PC-3 (cell line): Measurements from ENCODE around the gene KCNH6. TPM values are rescaled to one million over a fixed set of nuclear protein-coding genes. Genes with fewer than 3 reads are reported as not detected.

ENCODE experiments used
- ATAC-seq: fragments of 200-7000 bp; cut with Tn5 transposase; 2 replicates; pipeline ENCODE4 v1.9.1; 2020; ENCODE audit warnings: mild to moderate bottlenecking, moderate library complexity
- BruUV-seq: library from RNA; stranded (reverse); fragments of 400-500 nt; replicated peaks from 2 replicates; lab custom pipeline; 2021; lab: Mats Ljungman, UMichigan
- CTCF ChIA-PET: fragments of 300-600 bp; sonication (Branson Sonifier 250); formaldehyde crosslinking; loops from one replicate; lab custom pipeline; 2022; ENCODE audit warnings: antibody characterized with exemption; lab: Charles Lee
- POLR2A ChIA-PET: fragments of 300-600 bp; sonication (Branson Sonifier 250); formaldehyde crosslinking; loops from one replicate; lab custom pipeline; 2022; ENCODE audit warnings: antibody characterized with exemption; ENCODE audit not compliant: unreplicated experiment; lab: Charles Lee
- DNase-seq: peaks from one replicate; pipeline ENCODE4 v3.0.0-alpha.2; 2015
- H2AFZ ChIP-seq: fragments of 300-600 bp; sonication (generic); 2 replicates; pipeline ENCODE4 v1.6.0; 2016; ENCODE audit warnings: antibody characterized with exemption, low read length
- H3F3A ChIP-seq: fragments of 300-600 bp; sonication (generic); one replicate; pipeline ENCODE4 v1.6.0; 2017; ENCODE audit warnings: antibody characterized with exemption, low read length, control low read depth, mild to moderate bottlenecking; ENCODE audit not compliant: unreplicated experiment
- H3K27ac ChIP-seq: fragments of 300-600 bp; sonication (generic); 2 replicates; pipeline ENCODE4 v1.5.1; 2016; ENCODE audit warnings: mild to moderate bottlenecking, low read length
- H3K27me3 ChIP-seq: fragments of 300-600 bp; sonication (generic); 2 replicates; pipeline ENCODE4 v1.6.1; 2016; ENCODE audit warnings: low read length, mixed read lengths
- H3K36me3 ChIP-seq: fragments of 300-600 bp; sonication (generic); 2 replicates; pipeline ENCODE4 v1.6.1; 2016; ENCODE audit warnings: low read depth, mixed run types, low read length, mixed read lengths
- H3K4me1 ChIP-seq: fragments of 300-600 bp; sonication (generic); 2 replicates; pipeline ENCODE4 v1.5.1; 2016; ENCODE audit warnings: low read length; ENCODE audit not compliant: insufficient read depth
- H3K4me2 ChIP-seq: fragments of 300-600 bp; sonication (generic); 2 replicates; pipeline ENCODE4 v1.6.0; 2016; ENCODE audit warnings: low read length
- H3K4me3 ChIP-seq: fragments of 300-600 bp; sonication (generic); 2 replicates; pipeline ENCODE4 v1.5.1; 2016; ENCODE audit warnings: mild to moderate bottlenecking, low read length, mixed read lengths
- H3K79me2 ChIP-seq: fragments of 300-600 bp; sonication (generic); 2 replicates; pipeline ENCODE4 v1.6.1; 2017; ENCODE audit warnings: low read length, mixed read lengths
- H3K9ac ChIP-seq: fragments of 300-600 bp; sonication (generic); 2 replicates; pipeline ENCODE4 v1.6.0; 2016; ENCODE audit warnings: mild to moderate bottlenecking, low read length
- H3K9me2 ChIP-seq: fragments of 300-600 bp; sonication (generic); replicated peaks from 2 replicates; pipeline ENCODE4 v1.6.1; 2016; ENCODE audit warnings: mixed run types, low read length, mixed read lengths
- H3K9me3 ChIP-seq: fragments of 300-600 bp; sonication (generic); 2 replicates; pipeline ENCODE4 v1.6.1; 2016; ENCODE audit warnings: low read length, mixed read lengths
- H4K20me1 ChIP-seq: fragments of 300-600 bp; sonication (generic); 2 replicates; pipeline ENCODE4 v1.6.1; 2016; ENCODE audit warnings: low read length, mixed read lengths
- CTCF ChIP-seq: fragments of 300-600 bp; sonication (generic); conservative IDR thresholded peaks from 2 replicates; pipeline ENCODE4 v1.5.1; 2017; ENCODE audit warnings: antibody characterized with exemption, low read depth, mild to moderate bottlenecking, low read length
- EZH2 ChIP-seq: fragments of 300-600 bp; sonication (generic); IDR thresholded peaks from one replicate; pipeline ENCODE4 v1.6.1; 2017; ENCODE audit warnings: antibody characterized with exemption, mild to moderate bottlenecking, low read length; ENCODE audit not compliant: unreplicated experiment
- EZH2phosphoT487 ChIP-seq: fragments of 300-600 bp; sonication (generic); IDR thresholded peaks from 2 replicates; pipeline ENCODE4 v1.6.1; 2018; ENCODE audit warnings: mild to moderate bottlenecking, antibody characterized with exemption, low read length, borderline replicate concordance
- intact Hi-C: fragments of 100-400 bp; cut with micrococcal nuclease; formaldehyde crosslinking; loops from 2 replicates; pipeline ENCODE4 v1.9.0; 2023
- total RNA-seq: library from RNA; depleted of rRNA; stranded (reverse); fragments of >200 nt; gene quantifications from 2 replicates; pipeline ENCODE4 v1.2.3, GENCODE V29; 2014

The KCNH6 gene
- total RNA-seq, 1 experiment from 2014 or later: not detected

- Histone ChIP-seq H3K27me3 (no peaks in the 10 kb centered on the region), H2AFZ (no peak overlapping the region), H3F3A (no peaks in the 10 kb centered on the region), H3K36me3 (no peaks in the 10 kb centered on the region), H3K79me2 (no peaks in the 10 kb centered on the region), H3K9ac (no peak overlapping the region), H3K27ac (no peak overlapping the region), H3K9me3 (no peaks in the 10 kb centered on the region), H3K4me1 (peaks cover 20% of the 10 kb centered on the region), H3K4me3 (no peak overlapping the region), H3K9me2 (no peaks in the 10 kb centered on the region), H4K20me1 (no peaks in the 10 kb centered on the region), H3K4me2 (no peak overlapping the region)
- ChIA-PET CTCF (no interaction called here), POLR2A (no interaction called here)
- no TSS peak for BruUV-seq
- DNase-seq (no peak), ATAC-seq (no peak)
- TF ChIP-seq EZH2phosphoT487: no peak
- no peak for TF ChIP-seq EZH2
- TF ChIP-seq CTCF: no peak
- intact Hi-C loops: no loop called here
These were observed 42.2 kb upstream of the KCNH6 start for GRCh38 chr17:63480826-63481487.

DNA sequence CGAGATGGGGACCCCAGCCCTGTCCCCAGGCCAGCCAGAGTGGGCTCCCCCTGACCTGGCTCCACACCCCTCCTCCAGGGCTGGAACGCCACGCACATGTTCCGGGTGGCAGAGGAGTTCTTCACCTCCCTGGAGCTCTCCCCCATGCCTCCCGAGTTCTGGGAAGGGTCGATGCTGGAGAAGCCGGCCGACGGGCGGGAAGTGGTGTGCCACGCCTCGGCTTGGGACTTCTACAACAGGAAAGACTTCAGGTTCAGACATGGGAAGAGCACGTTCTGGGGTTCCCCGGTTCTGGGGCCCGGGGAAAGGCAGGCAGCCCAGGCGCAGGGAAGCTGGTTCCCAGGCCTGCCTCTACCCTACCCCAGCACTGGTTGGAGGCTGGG lies 41.7 kb upstream of the KCNH6 start:
- intact Hi-C loops: no loop called here
- H3K27ac ChIP-seq: no peak overlapping the region

More for the DNA sequence above, 41.7 kb upstream of the KCNH6 start:
- H3K27me3 ChIP-seq: no peaks in the 10 kb centered on the region
- H4K20me1 ChIP-seq: no peaks in the 10 kb centered on the region
- H3K9ac ChIP-seq: no peak overlapping the region
- no peak overlapping the region for H2AFZ ChIP-seq
- no TSS peak for BruUV-seq
- H3K4me2 ChIP-seq: no peak overlapping the region
- H3K4me1 ChIP-seq: peaks cover 20% of the 10 kb centered on the region
- TF ChIP-seq EZH2 (no peak), CTCF (no peak), EZH2phosphoT487 (no peak)
- POLR2A ChIA-PET: no interaction called here
- no peaks in the 10 kb centered on the region for H3K36me3 ChIP-seq
- H3K4me3 ChIP-seq: no peak overlapping the region
- DNase-seq (no peak), ATAC-seq (no peak)
- CTCF ChIA-PET: no interaction called here
- no peaks in the 10 kb centered on the region for H3K79me2 ChIP-seq
- no peaks in the 10 kb centered on the region for H3K9me2 ChIP-seq
- H3F3A ChIP-seq: no peaks in the 10 kb centered on the region
- H3K9me3 ChIP-seq: no peaks in the 10 kb centered on the region
